HG02798 (cell line): ENCODE measurements around the gene TAT.
"Not testable (repeated sequence)": the region's sequence is repeated elsewhere in the genome, so short reads cannot be mapped to it uniquely, and the experiment has no call there.

Experiments
- ATAC-seq: cut with Tn5 transposase; IDR thresholded peaks from one replicate; pipeline ENCODE4 v1.9.1; 2021; ENCODE audit warnings: mild to moderate bottlenecking; ENCODE audit not compliant: unreplicated experiment, poor library complexity

TAT gene

GRCh38 chr16:71576971-71577370, at the start of gene TAT:
Gene TAT, minus strand, starts transcription at chr16:71577092. Its CDS starts 677 bp downstream, at chr16:71576415.
- ATAC-seq = no peak

GRCh38 chr16:71626018-71626857, 49.3 kb upstream of the TAT start, which contains the start of gene MARVELD3:
Gene MARVELD3, plus strand, starts transcription at chr16:71626184. Its CDS starts 46 bp downstream, at chr16:71626230.
- no peak for ATAC-seq

GRCh38 chr16:71625113-71625850, 48.4 kb upstream of the TAT start:
- no peak for ATAC-seq

GRCh38 chr16:71623597-71623996, 46.7 kb upstream of the TAT start:
- ATAC-seq = peak; percentile 37

- ATAC-seq = no peak
Observed at GRCh38 chr16:71622088-71622487, 45.2 kb upstream of the TAT start.

GRCh38 chr16:71618429-71618828, 41.5 kb upstream of the TAT start:
- ATAC-seq = no peak

GRCh38 chr16:71614956-71615355, 38.1 kb upstream of the TAT start:
- ATAC-seq = not testable (repeated sequence)

GRCh38 chr16:71610936-71611871, 34.3 kb upstream of the TAT start:
- ATAC-seq = peak; percentile 61

GRCh38 chr16:71610447-71610846, 33.6 kb upstream of the TAT start:
- no peak for ATAC-seq

- ATAC-seq = no peak
Observed at GRCh38 chr16:71609066-71609465, 32.2 kb upstream of the TAT start.

- ATAC-seq = no peak
Observed at GRCh38 chr16:71600822-71601221, 23.9 kb upstream of the TAT start.

GRCh38 chr16:71598426-71598825, 21.5 kb upstream of the TAT start:
- not testable (repeated sequence) for ATAC-seq

GRCh38 chr16:71595340-71595826, 18.5 kb upstream of the TAT start:
- ATAC-seq = not testable (repeated sequence)

GRCh38 chr16:71594000-71594646, 17.2 kb upstream of the TAT start:
- ATAC-seq = no peak

GRCh38 chr16:71593048-71593999, 16.4 kb upstream of the TAT start:
- no peak for ATAC-seq

GRCh38 chr16:71591917-71592316, 15.0 kb upstream of the TAT start:
- ATAC-seq = no peak

GRCh38 chr16:71590584-71590983, 13.7 kb upstream of the TAT start:
- no peak for ATAC-seq

- ATAC-seq = not testable (repeated sequence)
Observed at GRCh38 chr16:71590071-71590470, 13.2 kb upstream of the TAT start.
